HUES64 (cell line): ENCODE measurements around the gene CCT8.

ENCODE experiments used
- H3K27ac ChIP-seq: 2 replicates; pipeline ENCODE4 v1.7.0; 2013; ENCODE audit warnings: low read depth, low read length, inconsistent platforms
- H3K27me3 ChIP-seq: 2 replicates; pipeline ENCODE4 v1.6.1; 2013; ENCODE audit warnings: mild to moderate bottlenecking, low read length; ENCODE audit not compliant: insufficient read depth
- H3K36me3 ChIP-seq: 2 replicates; pipeline ENCODE4 v1.6.1; 2013; ENCODE audit warnings: mild to moderate bottlenecking, low read length; ENCODE audit not compliant: insufficient read depth
- H3K4me1 ChIP-seq: 2 replicates; pipeline ENCODE4 v1.6.1; 2013; ENCODE audit warnings: mild to moderate bottlenecking, low read length, moderate library complexity; ENCODE audit not compliant: insufficient read depth
- H3K4me3 ChIP-seq: 2 replicates; pipeline ENCODE4 v1.5.1; 2013; ENCODE audit warnings: mild to moderate bottlenecking, low read length, moderate library complexity
- H3K9ac ChIP-seq: 2 replicates; pipeline ENCODE4 v1.6.1; 2013; ENCODE audit warnings: mild to moderate bottlenecking, low read depth, low read length
- H3K9me3 ChIP-seq: 2 replicates; pipeline ENCODE4 v1.6.1; 2013; ENCODE audit warnings: low read depth, low read length; ENCODE audit not compliant: insufficient read depth
- WGBS: fragments of 150-250, 120-280 bp; methylation state at CpG from one replicate; pipeline ENCODE4 v1.1.7; 2013; ENCODE audit warnings: missing lambda C conversion rate; 5-methylcytosine and 5-hydroxymethylcytosine counted together

CCT8 gene

DNA sequence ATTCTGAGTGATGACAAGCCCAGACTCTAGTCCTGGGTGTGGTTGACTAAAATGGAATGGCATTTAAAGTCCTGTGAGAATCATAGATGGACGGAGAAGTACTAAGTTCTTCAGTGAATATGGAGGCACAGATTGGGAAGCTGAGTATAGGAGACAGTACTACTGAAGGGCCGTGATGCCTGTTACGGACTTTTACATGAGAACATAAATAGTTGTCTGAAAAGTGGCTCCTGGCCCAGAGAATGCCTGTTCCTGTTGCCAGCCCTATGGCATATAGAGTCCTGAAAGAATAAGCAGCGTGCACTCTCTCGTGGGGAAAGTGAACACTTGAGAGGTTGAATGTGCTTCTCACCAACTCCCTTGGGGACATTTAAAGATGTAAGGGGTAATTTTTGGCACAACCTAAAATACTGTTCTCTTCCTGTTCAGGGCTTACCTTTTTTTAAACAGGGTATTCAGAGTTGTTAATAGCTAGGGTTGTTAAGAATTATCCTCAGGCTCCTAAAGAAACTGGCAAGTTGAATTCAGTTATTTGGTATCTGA, 20.4 kb downstream of the CCT8 start:
- H3K27ac ChIP-seq: no peak overlapping the region
- H3K27me3 ChIP-seq: no peaks in the 10 kb centered on the region
- H3K36me3 ChIP-seq: peaks cover 96% of the 10 kb centered on the region
- H3K9ac ChIP-seq: no peak overlapping the region
- no peak overlapping the region for H3K4me3 ChIP-seq
- no peaks in the 10 kb centered on the region for H3K4me1 ChIP-seq
- WGBS: 94% methylated on average over 5 of the region's 5 CpGs
- H3K9me3 ChIP-seq: 0 out of 2 replicates have a peak, but pooled peaks cover 3% of the 10 kb centered on the region

DNA sequence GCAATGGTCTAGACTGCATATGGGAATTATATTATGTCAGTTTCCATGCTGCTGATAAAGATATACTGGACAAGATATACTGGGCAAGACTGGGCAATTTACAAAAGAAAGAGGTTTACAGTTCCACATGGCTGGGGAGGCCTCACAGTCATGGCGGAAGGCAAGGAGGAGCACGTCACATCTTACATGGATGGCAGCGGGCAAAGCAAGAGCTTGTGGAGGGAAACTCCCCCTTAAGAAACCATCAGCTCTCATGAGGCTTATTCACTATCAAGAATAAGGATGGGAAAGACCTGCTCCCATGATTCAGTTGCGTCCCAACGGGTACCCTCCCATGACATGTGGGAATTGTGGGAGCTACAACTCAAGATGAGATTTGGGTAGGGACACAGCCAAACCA, 21.2 kb downstream of the CCT8 start:
- WGBS: 100% methylated on average over 5 of the region's 5 CpGs
- Histone ChIP-seq H3K27me3 (no peaks in the 10 kb centered on the region), H3K36me3 (peaks cover 97% of the 10 kb centered on the region), H3K9ac (no peak overlapping the region), H3K4me3 (no peak overlapping the region), H3K4me1 (no peaks in the 10 kb centered on the region), H3K9me3 (0 out of 2 replicates have a peak, but pooled peaks cover 3% of the 10 kb centered on the region), H3K27ac (no peak overlapping the region)

DNA sequence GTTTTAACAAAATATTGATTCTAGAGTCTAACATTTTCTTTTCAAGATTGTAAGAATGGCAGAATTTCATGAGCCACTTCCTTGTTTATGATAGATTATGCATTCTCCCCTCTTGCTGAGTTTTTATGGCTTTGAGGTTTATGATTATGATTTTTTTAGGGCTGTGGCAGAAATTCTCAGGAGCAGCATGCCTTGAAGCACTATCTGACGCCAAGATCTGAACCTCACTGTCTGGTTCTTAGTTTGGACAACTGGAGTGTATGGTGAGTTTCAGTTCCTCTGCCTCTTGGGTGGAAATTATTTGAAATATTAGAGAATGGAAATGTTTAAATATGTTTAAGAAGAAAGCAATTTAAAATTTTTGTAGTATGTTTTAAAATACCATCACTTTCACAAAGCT, 38.8 kb downstream of the CCT8 start:
- 90% methylated on average over 1 of the region's 1 CpG for WGBS
- Histone ChIP-seq H3K36me3 (peaks cover 99% of the 10 kb centered on the region), H3K4me1 (no peaks in the 10 kb centered on the region)

DNA sequence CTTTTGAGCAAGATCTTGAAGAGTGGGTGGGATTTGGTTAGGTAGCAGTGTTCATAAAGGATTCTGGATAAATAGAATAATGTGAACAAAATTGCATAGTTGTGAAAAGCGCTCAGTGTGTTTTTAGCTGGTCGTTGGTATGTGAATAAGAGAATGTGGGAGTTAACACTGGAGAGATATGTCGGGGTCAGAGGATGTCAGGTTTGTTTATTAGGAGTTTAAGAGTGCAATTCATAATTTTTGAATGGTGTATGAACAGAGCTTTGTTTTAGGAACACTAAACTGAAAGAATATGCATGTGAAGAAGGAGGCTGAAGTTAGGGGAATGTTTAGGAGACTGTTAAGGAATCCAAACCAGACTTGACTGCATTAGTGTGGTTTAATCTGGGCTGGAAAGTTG, 39.6 kb downstream of the CCT8 start:
- 94% methylated on average over 3 of the region's 3 CpGs for WGBS
- H3K27me3 ChIP-seq: no peaks in the 10 kb centered on the region
- no peaks in the 10 kb centered on the region for H3K9me3 ChIP-seq
- H3K27ac ChIP-seq: no peak overlapping the region
- no peaks in the 10 kb centered on the region for H3K4me1 ChIP-seq
- no peak overlapping the region for H3K4me3 ChIP-seq
- peaks cover 96% of the 10 kb centered on the region for H3K36me3 ChIP-seq
- H3K9ac ChIP-seq: no peak overlapping the region

More for the DNA sequence above, 38.8 kb downstream of the CCT8 start:
- Histone ChIP-seq H3K27me3 (no peaks in the 10 kb centered on the region), H3K9ac (no peak overlapping the region), H3K4me3 (no peak overlapping the region), H3K9me3 (no peaks in the 10 kb centered on the region), H3K27ac (no peak overlapping the region)

DNA sequence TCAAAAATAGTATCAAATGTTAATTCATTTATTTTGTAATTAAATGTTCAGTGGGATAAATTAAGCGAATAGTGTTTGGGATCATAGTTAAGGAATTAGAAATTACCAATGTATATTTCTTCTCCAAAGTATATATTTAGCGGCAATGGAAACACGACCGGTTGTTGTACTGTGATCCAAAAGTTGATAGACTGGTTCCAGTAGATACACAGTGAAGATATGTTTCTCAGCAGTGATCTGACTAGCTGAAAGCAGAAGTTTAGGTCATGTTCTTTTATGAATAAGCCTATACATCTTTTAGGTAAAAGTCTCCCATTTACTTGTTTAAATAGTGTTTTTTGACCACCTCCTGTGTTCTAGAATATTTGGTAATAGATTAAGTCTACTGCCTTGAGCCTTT, 40.1 kb downstream of the CCT8 start:
- Histone ChIP-seq H3K27ac (no peak overlapping the region), H3K4me3 (no peak overlapping the region), H3K9me3 (no peaks in the 10 kb centered on the region), H3K9ac (no peak overlapping the region), H3K27me3 (no peaks in the 10 kb centered on the region), H3K4me1 (no peaks in the 10 kb centered on the region), H3K36me3 (peaks cover 96% of the 10 kb centered on the region)
- WGBS: 64% methylated on average over 3 of the region's 4 CpGs

DNA sequence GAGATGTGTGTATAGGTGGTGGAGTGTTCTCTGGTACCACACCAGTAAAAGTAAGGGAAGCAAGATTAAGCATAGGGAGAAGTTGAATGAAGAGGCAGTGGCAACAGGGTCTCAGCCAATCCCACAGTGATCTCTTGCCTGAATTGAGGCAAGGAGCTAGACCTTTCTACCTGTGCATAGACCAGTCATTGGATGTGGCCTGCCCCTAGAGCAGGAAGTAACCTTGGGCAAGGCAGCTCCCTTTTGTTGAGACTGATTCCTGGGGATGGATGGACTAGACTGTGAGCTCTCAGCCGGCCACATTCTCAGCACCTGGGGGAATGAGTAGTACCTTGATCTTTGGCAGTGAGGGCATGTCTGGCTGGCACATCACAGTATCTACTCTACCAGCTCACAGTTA, 42.5 kb downstream of the CCT8 start:
- H3K4me3 ChIP-seq: no peak overlapping the region
- no peaks in the 10 kb centered on the region for H3K9me3 ChIP-seq
- peaks cover 76% of the 10 kb centered on the region for H3K36me3 ChIP-seq
- H3K4me1 ChIP-seq: no peaks in the 10 kb centered on the region
- no peak overlapping the region for H3K9ac ChIP-seq
- 83% methylated on average over 1 of the region's 1 CpG for WGBS
- no peak overlapping the region for H3K27ac ChIP-seq
- H3K27me3 ChIP-seq: no peaks in the 10 kb centered on the region

DNA sequence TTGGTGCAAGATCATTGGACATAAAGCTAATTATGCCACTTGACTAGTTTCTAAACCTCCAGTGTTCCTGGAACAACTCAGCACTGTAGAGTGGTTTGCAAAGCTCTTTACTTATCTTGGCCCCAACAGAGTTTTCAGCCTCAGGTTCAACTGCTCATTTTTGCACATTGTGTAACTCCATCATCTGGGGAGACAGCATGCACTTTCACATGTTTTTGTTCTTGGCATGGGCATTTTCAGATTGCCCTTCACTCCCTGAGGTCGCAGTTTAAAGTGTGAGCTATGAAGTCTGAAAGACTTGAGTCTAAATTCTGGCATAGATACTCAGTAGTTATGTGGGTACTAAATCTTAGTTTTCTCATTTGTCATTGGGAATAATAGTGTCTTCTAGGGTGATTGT, 43.9 kb downstream of the CCT8 start:
- 93% methylated on average over 1 of the region's 1 CpG for WGBS
- H3K27me3 ChIP-seq: no peaks in the 10 kb centered on the region
- H3K36me3 ChIP-seq: peaks cover 63% of the 10 kb centered on the region
- H3K9me3 ChIP-seq: no peaks in the 10 kb centered on the region
- peaks cover 4% of the 10 kb centered on the region; the same call in 1 of the 2 replicates for H3K4me1 ChIP-seq
- H3K27ac ChIP-seq: no peak overlapping the region
- no peak overlapping the region for H3K4me3 ChIP-seq
- H3K9ac ChIP-seq: no peak overlapping the region

GRCh38 chr21:29025328-29025713, 48.1 kb downstream of the CCT8 start:
- H3K9ac ChIP-seq: peak overlapping the region; percentile 97
- no peaks in the 10 kb centered on the region for H3K9me3 ChIP-seq
- H3K4me3 ChIP-seq: peak overlapping the region; percentile 93
- H3K36me3 ChIP-seq: peaks cover 22% of the 10 kb centered on the region
- no peaks in the 10 kb centered on the region for H3K27me3 ChIP-seq
- no peak overlapping the region for H3K27ac ChIP-seq
- 12% methylated on average over 6 of the region's 6 CpGs for WGBS
- peaks cover 4% of the 10 kb centered on the region; the same call in 1 of the 2 replicates for H3K4me1 ChIP-seq

DNA sequence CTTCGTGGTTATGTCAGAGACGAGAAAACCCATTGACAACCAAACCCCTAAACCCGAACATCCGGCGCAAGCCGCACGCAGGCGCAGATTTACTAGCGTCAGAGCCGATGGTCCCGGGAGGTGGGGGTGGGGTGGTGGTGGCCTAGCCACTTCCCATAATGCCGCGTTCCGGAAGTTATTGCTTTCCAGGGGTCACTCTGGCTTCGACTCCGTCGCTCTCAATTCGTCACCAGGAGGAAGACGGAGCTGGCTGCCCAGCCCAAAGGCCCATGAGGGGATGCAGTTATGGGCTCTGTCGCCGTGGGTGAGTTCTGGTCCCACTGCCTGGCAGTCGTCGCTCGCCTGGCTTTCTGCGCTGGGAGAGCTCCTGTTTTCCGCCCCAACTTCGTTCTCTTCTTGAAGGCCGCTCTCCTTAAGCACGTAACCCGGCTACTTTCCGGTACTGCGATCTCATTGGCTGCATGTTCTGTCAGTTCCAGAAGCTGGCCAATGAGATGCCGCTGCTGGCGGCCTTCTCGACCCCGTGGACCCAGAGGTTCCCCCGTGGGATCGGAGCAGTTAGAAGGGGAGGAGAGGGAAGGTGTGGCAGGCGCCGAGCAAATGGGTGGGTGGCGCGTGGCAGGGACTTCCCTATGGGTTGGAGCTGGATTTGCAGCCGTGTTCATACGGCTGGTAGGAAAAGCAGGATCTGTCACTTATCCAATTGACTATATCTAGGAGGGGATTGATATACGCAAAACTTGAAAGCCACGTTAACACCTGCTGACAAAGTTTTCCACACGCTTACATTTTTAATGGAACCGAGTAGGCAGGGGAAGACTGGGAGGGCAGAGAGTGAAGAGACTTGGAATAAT, 48.7 kb downstream of the CCT8 start, which contains the start of gene USP16:
Gene USP16, plus strand, starts transcription at position 195 of the 854 bp plus-strand sequence. CDS start 3,246 bp downstream, outside the sequence.
- Histone ChIP-seq H3K27ac (peak within 1 kb of the TSS; percentile 90), H3K9me3 (no peaks in the 10 kb centered on the region), H3K27me3 (no peaks in the 10 kb centered on the region), H3K9ac (peak within 1 kb of the TSS; percentile 97), H3K4me1 (peaks cover 4% of the 10 kb centered on the region; the same call in 1 of the 2 replicates), H3K4me3 (peak within 1 kb of the TSS; percentile 93), H3K36me3 (peaks cover 15% of the 10 kb centered on the region)
- WGBS: under 1% methylated on average over 40 of the region's 48 CpGs

DNA sequence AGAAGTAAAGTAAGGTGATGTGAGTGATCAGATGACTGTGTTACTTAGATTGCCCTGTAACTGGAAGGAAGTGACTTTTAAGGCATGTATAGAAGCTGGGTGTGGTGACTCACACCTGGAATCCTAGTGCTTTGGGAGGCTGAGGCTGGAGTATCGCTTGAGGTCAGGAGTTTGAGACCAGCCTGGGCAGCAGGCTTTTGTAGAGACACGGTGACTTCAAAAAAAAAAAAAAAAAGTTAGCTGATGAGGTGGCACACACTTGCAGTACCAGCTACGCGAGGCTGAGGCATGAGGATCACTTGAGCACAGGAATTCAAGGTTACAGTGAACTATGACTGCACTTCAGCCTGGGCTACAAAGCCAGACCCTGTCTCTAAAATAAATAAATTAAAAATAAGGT, 51.3 kb downstream of the CCT8 start:
- Histone ChIP-seq H3K4me3 (no peak overlapping the region), H3K9ac (no peak overlapping the region), H3K9me3 (no peaks in the 10 kb centered on the region), H3K27me3 (no peaks in the 10 kb centered on the region), H3K36me3 (no peaks in the 10 kb centered on the region), H3K27ac (no peak overlapping the region), H3K4me1 (peaks cover 4% of the 10 kb centered on the region; the same call in 1 of the 2 replicates)
- WGBS: 90% methylated on average over 4 of the region's 4 CpGs

DNA sequence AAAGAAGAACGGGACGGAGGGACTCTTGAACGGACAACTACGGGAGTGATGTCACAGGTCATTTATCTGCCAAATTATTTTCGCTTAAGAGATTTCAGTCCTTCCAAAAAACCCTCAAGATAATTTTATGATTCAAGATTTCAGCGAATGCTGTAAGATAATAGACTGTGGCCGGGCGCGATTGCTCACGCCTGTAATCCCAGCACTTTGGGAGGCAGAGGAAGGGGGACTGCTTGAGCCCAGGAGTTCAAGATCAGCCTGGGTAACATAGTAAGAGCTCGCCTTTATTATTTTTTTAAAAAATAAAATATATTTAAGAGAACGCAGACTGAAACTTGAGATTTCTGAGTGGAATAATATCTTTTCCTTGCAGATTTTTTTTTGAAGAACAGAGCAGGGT, 54.9 kb downstream of the CCT8 start:
- no peaks in the 10 kb centered on the region for H3K27me3 ChIP-seq
- peak overlapping the region; percentile 62; the same call in 1 of the 2 replicates for H3K27ac ChIP-seq
- peak overlapping the region; percentile 96 for H3K4me3 ChIP-seq
- H3K9me3 ChIP-seq: no peaks in the 10 kb centered on the region
- WGBS: 70% methylated on average over 11 of the region's 12 CpGs
- no peaks in the 10 kb centered on the region for H3K36me3 ChIP-seq
- H3K9ac ChIP-seq: peak overlapping the region; percentile 96
- H3K4me1 ChIP-seq: no peaks in the 10 kb centered on the region
